Glomerular endothelial cell (primary cell): ENCODE measurements around the gene ITPR1. TPM values are rescaled to one million over a fixed set of nuclear protein-coding genes. Genes with fewer than 3 reads are reported as not detected.

ENCODE experiments used
- DNase-seq: peaks from one replicate; pipeline ENCODE4 v3.0.0-alpha.2; 2011; ENCODE audit warnings: low read depth, low spot score; ENCODE audit errors: extremely low read depth
- total RNA-seq: library from RNA; depleted of rRNA; stranded (reverse); fragments of >200 nt; gene quantifications from 2 replicates; pipeline ENCODE4 v1.2.3, GENCODE V29; 2015

The ITPR1 gene
- total RNA-seq, 1 donor from 2014 or later = 12.5 TPM

GRCh38 chr3:4738737-4739274, 245.7 kb downstream of the ITPR1 start:
- DNase-seq = no peak

- no peak for DNase-seq
Observed at GRCh38 chr3:4739289-4740236, 246.4 kb downstream of the ITPR1 start.

DNA sequence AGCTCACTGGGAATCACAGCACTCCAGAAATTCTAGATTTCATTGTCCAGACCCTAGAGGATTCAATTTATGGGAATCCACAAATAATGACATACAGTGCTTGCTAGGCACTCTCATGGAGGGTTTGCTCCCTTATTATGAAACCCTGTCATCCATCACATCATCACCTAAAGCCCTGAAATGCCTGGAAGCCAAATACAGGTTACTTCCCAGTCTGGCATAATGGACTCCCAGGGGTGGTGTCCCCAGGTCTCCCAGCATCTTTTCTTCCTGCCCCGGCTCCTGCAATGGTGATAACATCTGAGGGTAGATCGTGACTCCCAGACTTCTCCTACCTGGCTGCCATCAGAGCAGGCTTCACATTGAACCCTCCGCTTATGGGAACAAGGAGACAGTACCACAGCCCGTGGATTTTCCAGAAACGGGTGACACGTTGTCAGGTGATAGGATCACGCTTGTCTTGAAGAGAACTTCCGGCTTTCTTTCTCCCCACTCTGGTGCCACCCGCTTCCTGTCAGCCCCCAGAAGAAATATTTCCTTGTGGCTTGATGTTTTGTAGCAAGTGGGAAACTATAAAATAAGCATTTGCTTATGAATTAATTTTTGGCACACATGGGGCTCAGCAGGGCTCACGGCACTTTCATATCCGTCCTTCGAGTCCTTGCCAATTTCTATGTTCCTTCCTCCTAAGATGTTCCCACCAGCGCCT, 247.4 kb downstream of the ITPR1 start:
- no peak for DNase-seq

DNA sequence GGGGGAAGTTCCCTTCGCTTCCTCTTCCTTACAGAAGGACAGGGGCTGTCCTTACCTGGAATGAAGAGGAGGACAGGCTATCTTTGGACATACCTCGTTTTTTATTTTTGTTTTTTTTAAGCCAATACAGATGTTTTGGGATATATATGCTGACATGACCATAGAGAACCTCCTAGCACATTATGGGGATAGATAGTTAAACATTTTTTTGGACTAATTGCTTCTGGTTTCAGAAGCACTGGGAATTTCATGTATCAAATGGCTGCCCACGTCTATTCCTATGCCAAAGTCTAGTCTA, 247.9 kb downstream of the ITPR1 start:
- DNase-seq = no peak

DNA sequence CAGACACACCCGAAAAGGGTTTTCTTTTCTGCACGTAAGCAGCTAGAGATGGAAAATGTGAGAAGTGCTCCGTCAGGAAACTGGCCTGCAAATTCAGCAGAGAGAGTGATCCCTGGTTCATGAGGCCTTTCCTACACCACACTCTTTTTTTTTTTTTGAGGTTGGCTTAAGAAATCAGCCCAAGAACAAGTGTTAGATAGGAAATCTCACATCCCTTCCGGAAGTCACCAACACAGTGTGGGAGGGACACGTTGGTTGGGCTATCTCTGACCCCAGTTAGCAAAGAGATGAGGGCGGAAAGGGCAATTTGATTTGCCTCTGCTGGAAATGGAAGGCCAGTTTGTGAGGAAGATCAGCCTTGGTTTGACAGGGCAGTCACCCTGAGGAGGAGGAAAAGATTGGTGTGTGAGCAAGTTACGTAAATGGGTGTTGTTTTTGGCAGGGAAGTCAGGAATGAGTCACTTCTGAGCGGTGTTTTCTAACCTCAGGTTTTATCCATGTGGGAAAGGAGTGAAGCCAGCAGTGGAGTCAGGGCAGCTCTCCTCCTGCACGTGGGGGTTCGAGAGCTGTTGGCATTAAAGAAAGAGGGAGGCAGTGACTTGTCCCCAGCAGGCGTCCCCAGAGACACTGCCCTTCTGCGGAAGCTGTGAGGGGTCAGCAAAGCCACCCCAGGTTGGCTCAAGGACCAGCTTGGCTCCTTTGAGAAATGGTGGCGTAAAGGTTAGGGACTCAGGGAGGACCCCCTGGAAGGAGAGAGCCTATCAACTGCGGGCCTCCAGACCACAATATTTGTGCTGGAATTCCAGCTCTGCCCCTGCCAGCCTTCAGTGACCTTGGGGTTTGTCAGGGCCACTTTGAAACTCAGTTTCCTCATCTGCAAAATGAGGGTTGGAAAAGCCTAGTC, 248.5 kb downstream of the ITPR1 start:
- peak; percentile 94 for DNase-seq

DNA sequence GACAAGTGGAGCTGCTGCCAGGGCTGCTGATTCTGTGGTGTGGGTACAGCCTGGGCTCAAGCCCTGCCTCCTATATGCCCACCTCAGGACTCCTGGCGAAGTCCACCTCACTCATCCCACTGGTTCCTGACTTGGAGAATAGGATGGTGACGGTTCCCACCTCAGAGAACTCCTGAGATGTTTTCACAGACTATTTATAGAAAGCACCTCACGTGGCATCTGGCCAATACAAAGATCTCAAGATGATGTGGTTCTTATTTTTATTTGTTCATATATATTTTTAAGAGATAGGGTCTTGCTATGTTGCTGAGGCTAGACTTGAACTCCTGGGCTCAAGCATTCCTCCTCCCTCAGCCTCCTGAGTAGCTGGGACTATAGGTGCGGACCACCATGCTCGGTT, 249.2 kb downstream of the ITPR1 start:
- no peak for DNase-seq

- no peak for DNase-seq
Observed at GRCh38 chr3:4743371-4743770, 250.2 kb downstream of the ITPR1 start.

GRCh38 chr3:4744405-4745234, 251.5 kb downstream of the ITPR1 start:
- no peak for DNase-seq

DNA sequence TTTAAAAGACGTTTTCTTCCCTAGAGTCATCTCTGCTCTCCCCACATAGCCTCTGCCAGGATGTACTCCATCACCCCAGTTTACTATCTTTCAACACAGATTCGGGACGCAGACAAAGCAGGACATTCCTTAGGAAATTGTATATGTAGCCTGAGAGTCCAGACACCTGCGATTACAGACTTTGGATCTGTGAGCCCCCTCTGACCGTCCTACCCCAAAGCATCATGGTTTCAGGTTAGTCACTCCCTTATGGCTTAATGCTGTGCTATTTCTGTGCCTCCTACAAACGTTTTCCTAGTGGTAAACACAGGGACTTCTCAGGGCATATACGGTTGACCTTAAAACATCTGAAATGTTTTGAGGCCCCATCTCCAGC, 252.1 kb downstream of the ITPR1 start:
- DNase-seq = no peak

GRCh38 chr3:4746241-4746958, 253.3 kb downstream of the ITPR1 start:
- no peak for DNase-seq

DNA sequence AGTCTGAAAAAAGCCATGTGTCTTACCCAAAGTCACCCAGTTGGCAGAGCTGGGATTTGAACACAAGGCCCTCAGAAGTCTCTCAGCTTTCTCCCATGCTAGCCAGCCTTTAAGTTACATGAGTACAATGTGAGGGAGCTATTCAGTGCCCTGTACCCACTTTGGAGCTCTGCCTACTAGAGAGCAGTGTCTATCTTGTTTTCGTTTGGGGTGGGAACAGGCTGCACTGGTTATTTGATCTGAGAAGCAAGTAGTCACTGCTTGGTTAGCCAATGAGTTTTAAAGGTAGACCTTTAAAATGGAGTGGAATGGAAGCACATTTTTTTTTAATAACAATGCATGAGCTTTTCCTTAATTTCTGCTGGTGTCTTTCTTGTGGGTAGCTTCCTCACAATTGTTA, 255.0 kb downstream of the ITPR1 start:
- no peak for DNase-seq

DNA sequence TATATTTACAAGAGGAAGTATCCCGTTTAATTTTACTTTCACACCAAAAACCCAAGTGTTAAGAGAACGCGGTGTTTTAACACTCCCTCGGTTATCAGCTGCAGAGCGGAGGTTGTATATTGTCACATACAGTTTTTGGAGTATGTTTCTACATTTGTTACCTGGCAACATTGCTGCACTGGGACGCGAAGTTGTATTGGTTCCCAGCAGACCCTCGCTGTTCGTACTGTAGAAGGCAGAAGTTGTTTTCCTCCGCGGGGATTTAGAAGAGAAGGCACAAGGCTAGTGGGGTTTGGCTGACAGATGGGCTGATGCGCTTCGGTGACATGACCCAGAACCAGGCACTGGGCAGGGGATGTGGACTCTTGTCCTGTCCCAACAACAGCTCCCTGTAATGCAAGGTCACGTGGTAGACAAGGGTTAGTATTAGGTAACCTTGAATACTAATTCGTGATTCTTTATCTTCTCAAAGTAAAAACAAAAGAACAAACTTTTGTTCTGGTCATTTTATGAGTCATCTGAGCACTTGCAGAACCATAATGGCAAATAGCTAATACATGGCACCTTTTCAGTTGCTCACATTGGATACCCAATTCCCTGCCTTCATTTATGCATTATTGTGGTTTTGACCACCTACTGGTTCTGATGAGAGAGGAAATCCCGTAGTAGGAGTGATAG, 255.7 kb downstream of the ITPR1 start:
- DNase-seq = no peak

- no peak for DNase-seq
Observed at GRCh38 chr3:4749567-4750002, 256.4 kb downstream of the ITPR1 start.

DNA sequence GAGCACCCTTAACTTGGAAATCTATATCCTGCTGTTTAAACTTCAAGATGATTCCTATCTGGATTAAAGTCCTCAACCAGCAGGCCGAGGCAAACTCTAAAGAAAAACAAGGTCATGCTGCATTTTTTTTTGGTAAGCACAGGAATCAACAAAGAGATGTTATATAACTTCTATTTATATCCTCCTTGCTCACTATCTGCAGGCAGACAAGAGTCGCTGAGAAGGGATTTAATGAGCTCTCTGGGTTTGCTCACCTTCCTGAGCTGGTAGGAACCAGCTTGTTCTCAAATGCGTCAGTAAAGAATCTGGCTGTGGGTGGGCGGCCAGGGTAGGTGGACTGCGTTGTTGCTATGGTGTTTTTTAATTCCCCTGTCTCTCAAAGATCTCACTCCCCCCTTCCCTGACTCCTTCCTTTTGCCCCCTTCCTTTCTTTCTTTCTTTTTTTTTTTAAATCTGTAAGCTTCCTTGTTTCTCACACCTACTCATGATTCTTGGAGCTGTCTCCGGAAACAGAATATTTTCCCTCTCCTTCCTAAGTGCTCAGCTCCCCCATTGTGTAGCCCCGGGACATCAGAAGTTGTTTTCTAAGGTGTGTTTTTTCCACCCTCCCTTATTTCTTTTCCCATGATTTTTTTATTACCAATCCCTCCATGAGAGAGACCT, 257.3 kb downstream of the ITPR1 start:
- DNase-seq = no peak

DNA sequence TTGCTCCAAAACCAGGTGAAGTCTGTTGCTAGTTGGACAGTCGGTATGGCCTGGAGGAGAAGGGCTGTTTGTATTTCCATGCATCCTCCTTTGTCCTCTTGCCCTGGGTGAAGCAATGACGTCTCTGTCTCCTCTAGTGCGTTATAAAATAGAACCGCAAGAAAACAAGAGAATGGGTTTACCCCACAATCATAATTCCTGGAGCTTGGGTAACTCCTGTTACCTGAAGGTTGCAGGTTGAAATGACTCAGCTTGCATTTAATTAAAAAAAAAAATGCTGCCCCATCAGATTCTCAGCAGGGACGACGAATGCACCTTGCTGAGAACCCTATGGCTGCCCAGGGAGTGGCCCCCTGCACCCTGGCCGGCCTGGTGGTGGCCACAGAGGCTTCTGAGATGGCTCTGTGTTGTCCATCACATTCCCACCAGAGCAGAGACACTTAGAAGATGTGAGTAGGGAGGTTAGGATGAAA, 257.9 kb downstream of the ITPR1 start:
- DNase-seq = no peak

DNA sequence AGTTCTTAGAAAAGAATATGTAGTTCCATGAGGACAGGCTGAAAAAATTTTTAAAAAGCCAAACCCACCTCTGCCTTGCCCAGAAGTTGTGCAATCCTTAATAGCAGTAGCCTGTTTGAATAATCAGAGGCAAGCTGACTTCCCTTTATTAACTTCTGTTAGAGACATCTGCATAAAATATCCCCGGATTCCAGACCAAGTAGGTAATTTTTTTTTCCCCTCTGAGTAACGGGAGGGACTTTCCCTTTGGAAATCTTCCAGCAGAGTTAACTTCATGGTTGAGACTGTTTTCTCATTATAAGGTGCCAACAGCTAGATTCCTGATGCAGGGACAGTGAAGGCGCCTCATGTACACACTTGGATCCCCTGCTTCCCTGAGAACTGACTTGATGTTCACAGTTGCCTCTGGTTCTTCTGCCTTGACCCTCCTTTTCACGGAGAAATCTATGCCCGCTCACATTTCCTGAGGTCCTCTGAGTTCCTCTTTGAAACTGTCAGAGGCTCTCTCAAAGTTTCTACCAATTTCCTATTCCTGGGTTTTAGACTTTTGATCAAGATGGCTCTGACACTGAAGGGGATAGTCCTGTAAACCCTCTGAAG, 258.5 kb downstream of the ITPR1 start:
- DNase-seq = peak; percentile 61

- no peak for DNase-seq
Observed at GRCh38 chr3:4752201-4753072, 259.3 kb downstream of the ITPR1 start.
